ENCODE results near the gene AARS2.
"Not testable (repeated sequence)": the region's sequence is repeated elsewhere in the genome, so short reads cannot be mapped to it uniquely, and the experiment has no call there.

AARS2 gene

GRCh38 chr6:44335631-44336030 lies 22.5 kb upstream of the AARS2 start:
- Histone ChIP-seq H2BK120ac (ENCODE audit: low read depth, low read length) (no peak overlapping the region), H3K9ac (ENCODE audit: low read length) (no peak overlapping the region), H3K4me2 (ENCODE audit: low read length) (no peak overlapping the region), H3K36me3 (ENCODE audit: control insufficient read depth, insufficient read depth, low read length) (no peaks in the 10 kb centered on the region), H3K56ac (ENCODE audit: low read length) (no peak overlapping the region), H4K5ac (ENCODE audit: low read length) (no peak overlapping the region), H3K27me3 (ENCODE audit: insufficient read depth, low read length, poor library complexity) (no peaks in the 10 kb centered on the region), H3K4ac (ENCODE audit: low read depth, low read length) (no peak overlapping the region), H3K79me2 (ENCODE audit: control insufficient read depth, insufficient read depth, low read length) (no peaks in the 10 kb centered on the region), H3K27ac (ENCODE audit: low read depth, low read length) (no peak overlapping the region), H3K79me1 (ENCODE audit: low read length) (no peaks in the 10 kb centered on the region), H3K4me3 (ENCODE audit: low read length) (no peak overlapping the region), H2BK5ac (ENCODE audit: low read length) (no peak overlapping the region), H3K18ac (ENCODE audit: low read length) (no peak overlapping the region), H3K4me1 (ENCODE audit: control insufficient read depth, low read depth, low read length) (no peaks in the 10 kb centered on the region), H3K23ac (ENCODE audit: low read length) (no peak overlapping the region), H4K8ac (ENCODE audit: low read depth, low read length) (no peak overlapping the region), H2AK5ac (ENCODE audit: low read length) (no peak overlapping the region), H2BK15ac (replicated peaks; ENCODE audit: low read depth) (no peak overlapping the region)
- no CpG with 5 or more reads among the region's 1 CpG for WGBS (ENCODE audit: extremely low coverage, insufficient coverage, low lambda C conversion rate)
- DNase-seq = no peak

GRCh38 chr6:44333942-44334341 lies 20.8 kb upstream of the AARS2 start:
- no peaks in the 10 kb centered on the region for H3K79me1 ChIP-seq (ENCODE audit: low read length)
- no peak overlapping the region for H2BK120ac ChIP-seq (ENCODE audit: low read depth, low read length)
- H2BK15ac ChIP-seq (replicated peaks; ENCODE audit: low read depth) = no peak overlapping the region
- H3K79me2 ChIP-seq (ENCODE audit: control insufficient read depth, insufficient read depth, low read length) = no peaks in the 10 kb centered on the region
- no peak overlapping the region for H3K4me3 ChIP-seq (ENCODE audit: low read length)
- H3K23ac ChIP-seq (ENCODE audit: low read length) = no peak overlapping the region
- H3K56ac ChIP-seq (ENCODE audit: low read length) = no peak overlapping the region
- no peaks in the 10 kb centered on the region for H3K4me1 ChIP-seq (ENCODE audit: control insufficient read depth, low read depth, low read length)
- H3K4me2 ChIP-seq (ENCODE audit: low read length) = no peak overlapping the region
- no peak overlapping the region for H3K4ac ChIP-seq (ENCODE audit: low read depth, low read length)
- H2BK5ac ChIP-seq (ENCODE audit: low read length) = no peak overlapping the region
- H3K27ac ChIP-seq (ENCODE audit: low read depth, low read length) = no peak overlapping the region
- DNase-seq = no peak
- no peaks in the 10 kb centered on the region for H3K36me3 ChIP-seq (ENCODE audit: control insufficient read depth, insufficient read depth, low read length)
- no peak overlapping the region for H4K5ac ChIP-seq (ENCODE audit: low read length)
- no peak overlapping the region for H4K8ac ChIP-seq (ENCODE audit: low read depth, low read length)
- no peak overlapping the region for H3K9ac ChIP-seq (ENCODE audit: low read length)
- H3K18ac ChIP-seq (ENCODE audit: low read length) = no peak overlapping the region
- no peaks in the 10 kb centered on the region for H3K27me3 ChIP-seq (ENCODE audit: insufficient read depth, low read length, poor library complexity)
- no CpG with 5 or more reads among the region's 5 CpGs for WGBS (ENCODE audit: extremely low coverage, insufficient coverage, low lambda C conversion rate)
- H2AK5ac ChIP-seq (ENCODE audit: low read length) = no peak overlapping the region

- no peak for DNase-seq
- no peak overlapping the region for H2AK5ac ChIP-seq (ENCODE audit: low read length)
- no peak overlapping the region for H3K56ac ChIP-seq (ENCODE audit: low read length)
- H2BK120ac ChIP-seq (ENCODE audit: low read depth, low read length) = no peak overlapping the region
- H4K8ac ChIP-seq (ENCODE audit: low read depth, low read length) = no peak overlapping the region
- H3K4ac ChIP-seq (ENCODE audit: low read depth, low read length) = no peak overlapping the region
- no peak overlapping the region for H3K18ac ChIP-seq (ENCODE audit: low read length)
- no peaks in the 10 kb centered on the region for H3K27me3 ChIP-seq (ENCODE audit: insufficient read depth, low read length, poor library complexity)
- no peak overlapping the region for H2BK15ac ChIP-seq (replicated peaks; ENCODE audit: low read depth)
- no peak overlapping the region for H3K4me3 ChIP-seq (ENCODE audit: low read length)
- no peak overlapping the region for H3K23ac ChIP-seq (ENCODE audit: low read length)
- H4K5ac ChIP-seq (ENCODE audit: low read length) = no peak overlapping the region
- H3K9ac ChIP-seq (ENCODE audit: low read length) = no peak overlapping the region
- no peaks in the 10 kb centered on the region for H3K4me1 ChIP-seq (ENCODE audit: control insufficient read depth, low read depth, low read length)
- H3K36me3 ChIP-seq (ENCODE audit: control insufficient read depth, insufficient read depth, low read length) = no peaks in the 10 kb centered on the region
- H3K27ac ChIP-seq (ENCODE audit: low read depth, low read length) = no peak overlapping the region
- H3K4me2 ChIP-seq (ENCODE audit: low read length) = no peak overlapping the region
- no peaks in the 10 kb centered on the region for H3K79me2 ChIP-seq (ENCODE audit: control insufficient read depth, insufficient read depth, low read length)
- H2BK5ac ChIP-seq (ENCODE audit: low read length) = no peak overlapping the region
- no CpG with 5 or more reads among the region's 11 CpGs for WGBS (ENCODE audit: extremely low coverage, insufficient coverage, low lambda C conversion rate)
- H3K79me1 ChIP-seq (ENCODE audit: low read length) = no peaks in the 10 kb centered on the region
Observed at GRCh38 chr6:44333273-44333919, 20.2 kb upstream of the AARS2 start.

GRCh38 chr6:44332585-44332984 lies 19.4 kb upstream of the AARS2 start:
- H3K27me3 ChIP-seq (ENCODE audit: insufficient read depth, low read length, poor library complexity) = no peaks in the 10 kb centered on the region
- H2BK120ac ChIP-seq (ENCODE audit: low read depth, low read length) = no peak overlapping the region
- H3K4me2 ChIP-seq (ENCODE audit: low read length) = no peak overlapping the region
- H3K18ac ChIP-seq (ENCODE audit: low read length) = no peak overlapping the region
- no peak overlapping the region for H4K8ac ChIP-seq (ENCODE audit: low read depth, low read length)
- no peak overlapping the region for H2BK5ac ChIP-seq (ENCODE audit: low read length)
- H3K27ac ChIP-seq (ENCODE audit: low read depth, low read length) = no peak overlapping the region
- no peak overlapping the region for H3K4ac ChIP-seq (ENCODE audit: low read depth, low read length)
- H4K5ac ChIP-seq (ENCODE audit: low read length) = no peak overlapping the region
- DNase-seq = no peak
- no peak overlapping the region for H3K23ac ChIP-seq (ENCODE audit: low read length)
- H2BK15ac ChIP-seq (replicated peaks; ENCODE audit: low read depth) = no peak overlapping the region
- no peaks in the 10 kb centered on the region for H3K4me1 ChIP-seq (ENCODE audit: control insufficient read depth, low read depth, low read length)
- no peak overlapping the region for H2AK5ac ChIP-seq (ENCODE audit: low read length)
- no peak overlapping the region for H3K9ac ChIP-seq (ENCODE audit: low read length)
- H3K36me3 ChIP-seq (ENCODE audit: control insufficient read depth, insufficient read depth, low read length) = no peaks in the 10 kb centered on the region
- H3K56ac ChIP-seq (ENCODE audit: low read length) = no peak overlapping the region
- H3K4me3 ChIP-seq (ENCODE audit: low read length) = no peak overlapping the region
- no peaks in the 10 kb centered on the region for H3K79me2 ChIP-seq (ENCODE audit: control insufficient read depth, insufficient read depth, low read length)
- WGBS (ENCODE audit: extremely low coverage, insufficient coverage, low lambda C conversion rate) = no CpG with 5 or more reads among the region's 7 CpGs
- H3K79me1 ChIP-seq (ENCODE audit: low read length) = no peaks in the 10 kb centered on the region

GRCh38 chr6:44329858-44330257 lies 16.7 kb upstream of the AARS2 start:
- no peak overlapping the region for H3K4me3 ChIP-seq (ENCODE audit: low read length)
- no peak overlapping the region for H3K9ac ChIP-seq (ENCODE audit: low read length)
- H3K56ac ChIP-seq (ENCODE audit: low read length) = no peak overlapping the region
- H3K18ac ChIP-seq (ENCODE audit: low read length) = no peak overlapping the region
- no peak overlapping the region for H3K23ac ChIP-seq (ENCODE audit: low read length)
- no peak overlapping the region for H2AK5ac ChIP-seq (ENCODE audit: low read length)
- no peak overlapping the region for H3K27ac ChIP-seq (ENCODE audit: low read depth, low read length)
- no peak overlapping the region for H2BK120ac ChIP-seq (ENCODE audit: low read depth, low read length)
- WGBS (ENCODE audit: extremely low coverage, insufficient coverage, low lambda C conversion rate) = no CpG with 5 or more reads among the region's 5 CpGs
- H3K27me3 ChIP-seq (ENCODE audit: insufficient read depth, low read length, poor library complexity) = no peaks in the 10 kb centered on the region
- H4K5ac ChIP-seq (ENCODE audit: low read length) = no peak overlapping the region
- no peak for DNase-seq
- H3K4ac ChIP-seq (ENCODE audit: low read depth, low read length) = no peak overlapping the region
- H2BK15ac ChIP-seq (replicated peaks; ENCODE audit: low read depth) = no peak overlapping the region
- no peak overlapping the region for H3K4me2 ChIP-seq (ENCODE audit: low read length)
- H3K79me1 ChIP-seq (ENCODE audit: low read length) = no peaks in the 10 kb centered on the region
- no peak overlapping the region for H4K8ac ChIP-seq (ENCODE audit: low read depth, low read length)
- H3K36me3 ChIP-seq (ENCODE audit: control insufficient read depth, insufficient read depth, low read length) = no peaks in the 10 kb centered on the region
- no peak overlapping the region for H2BK5ac ChIP-seq (ENCODE audit: low read length)
- no peaks in the 10 kb centered on the region for H3K4me1 ChIP-seq (ENCODE audit: control insufficient read depth, low read depth, low read length)
- no peaks in the 10 kb centered on the region for H3K79me2 ChIP-seq (ENCODE audit: control insufficient read depth, insufficient read depth, low read length)

GRCh38 chr6:44328203-44328602 lies 15.1 kb upstream of the AARS2 start:
- DNase-seq; H3K79me1 ChIP-seq (ENCODE audit: low read length); H3K36me3 ChIP-seq (ENCODE audit: control insufficient read depth, insufficient read depth, low read length); H3K4me1 ChIP-seq (ENCODE audit: control insufficient read depth, low read depth, low read length); H3K18ac ChIP-seq (ENCODE audit: low read length); H2BK5ac ChIP-seq (ENCODE audit: low read length); H3K27ac ChIP-seq (ENCODE audit: low read depth, low read length); H2BK120ac ChIP-seq (ENCODE audit: low read depth, low read length); H3K4me2 ChIP-seq (ENCODE audit: low read length); H3K79me2 ChIP-seq (ENCODE audit: control insufficient read depth, insufficient read depth, low read length); H4K8ac ChIP-seq (ENCODE audit: low read depth, low read length); H3K4ac ChIP-seq (ENCODE audit: low read depth, low read length); H4K5ac ChIP-seq (ENCODE audit: low read length); H2BK15ac ChIP-seq (replicated peaks; ENCODE audit: low read depth); H2AK5ac ChIP-seq (ENCODE audit: low read length); H3K9ac ChIP-seq (ENCODE audit: low read length); H3K23ac ChIP-seq (ENCODE audit: low read length); H3K27me3 ChIP-seq (ENCODE audit: insufficient read depth, low read length, poor library complexity); H3K56ac ChIP-seq (ENCODE audit: low read length); H3K4me3 ChIP-seq (ENCODE audit: low read length): not testable (repeated sequence)
- no CpG with 5 or more reads among the region's 9 CpGs for WGBS (ENCODE audit: extremely low coverage, insufficient coverage, low lambda C conversion rate)
